Measurements from ENCODE around the gene GARIN5B.

GARIN5B gene

GRCh38 chr19:55398200-55398925, 35.3 kb upstream of the GARIN5B start:
- no peak overlapping the region for H3K27ac ChIP-seq (ENCODE audit: low read depth, low read length)
- no peak overlapping the region for H3K4ac ChIP-seq (ENCODE audit: low read depth, low read length)
- H2BK120ac ChIP-seq (ENCODE audit: insufficient read depth, low read length, poor library complexity): no peak overlapping the region
- no peak overlapping the region for H3K23ac ChIP-seq (ENCODE audit: low read length)
- H3K4me1 ChIP-seq (ENCODE audit: control insufficient read depth in 1 of 2, insufficient read depth in 2 of 2, low read length in 2 of 2): no peaks in the 10 kb centered on the region
- no peak overlapping the region for H3K9ac ChIP-seq (ENCODE audit: low read length)
- H4K12ac ChIP-seq (ENCODE audit: low read depth, low read length): no peak overlapping the region
- H3K18ac ChIP-seq (ENCODE audit: low read length): no peak overlapping the region
- H3K4me3 ChIP-seq (ENCODE audit: low read depth, low read length): no peak overlapping the region
- no peak overlapping the region for H3K14ac ChIP-seq (ENCODE audit: low read length)
- no peak overlapping the region for H2BK5ac ChIP-seq (ENCODE audit: low read depth, low read length, poor library complexity)
- no peaks in the 10 kb centered on the region for H3K79me2 ChIP-seq (ENCODE audit: control insufficient read depth, insufficient read depth, low read length, poor library complexity)
- peaks cover 2% of the 10 kb centered on the region for H3K9me3 ChIP-seq (ENCODE audit: insufficient read depth, low read depth, low read length)
- no peak overlapping the region for H4K8ac ChIP-seq (ENCODE audit: low read depth, low read length)
- H3K36me3 ChIP-seq (ENCODE audit: control insufficient read depth in 1 of 2, insufficient read depth in 2 of 2, low read length in 2 of 2): peaks cover 28 to 29% of the 10 kb centered on the region in 2 experiments
- no peak overlapping the region for H2AK5ac ChIP-seq (ENCODE audit: low read length)
- no peak overlapping the region for H2AFZ ChIP-seq (ENCODE audit: insufficient read depth, low read length, poor library complexity)
- H3K27me3 ChIP-seq (ENCODE audit: insufficient read depth, low read length): no peaks in the 10 kb centered on the region
- WGBS (ENCODE audit: extremely low coverage, insufficient coverage, insufficient read length): no CpG with 5 or more reads among the region's 12 CpGs
- no peak overlapping the region for H2BK12ac ChIP-seq (ENCODE audit: low read length)
- DNase-seq: no peak
- H4K91ac ChIP-seq (ENCODE audit: low read depth, low read length): no peak overlapping the region
- no peak overlapping the region for H3K4me2 ChIP-seq (ENCODE audit: low read length)
- H3K79me1 ChIP-seq (ENCODE audit: low read length): no peaks in the 10 kb centered on the region

- H3K4me2 ChIP-seq (ENCODE audit: low read length): no peak overlapping the region
- H4K91ac ChIP-seq (ENCODE audit: low read depth, low read length): no peak overlapping the region
- H3K4ac ChIP-seq (ENCODE audit: low read depth, low read length): no peak overlapping the region
- H4K12ac ChIP-seq (ENCODE audit: low read depth, low read length): no peak overlapping the region
- no peaks in the 10 kb centered on the region for H3K27me3 ChIP-seq (ENCODE audit: insufficient read depth, low read length)
- H3K36me3 ChIP-seq (ENCODE audit: control insufficient read depth in 1 of 2, insufficient read depth in 2 of 2, low read length in 2 of 2): peaks cover 28 to 30% of the 10 kb centered on the region in 2 experiments
- H4K8ac ChIP-seq (ENCODE audit: low read depth, low read length): no peak overlapping the region
- no peak overlapping the region for H3K9ac ChIP-seq (ENCODE audit: low read length)
- peaks cover 8 to 15% of the 10 kb centered on the region in 2 experiments for H3K4me1 ChIP-seq (ENCODE audit: control insufficient read depth in 1 of 2, insufficient read depth in 2 of 2, low read length in 2 of 2)
- H3K4me3 ChIP-seq (ENCODE audit: low read depth, low read length): no peak overlapping the region
- H3K9me3 ChIP-seq (ENCODE audit: insufficient read depth, low read depth, low read length): no peaks in the 10 kb centered on the region
- H2AK5ac ChIP-seq (ENCODE audit: low read length): no peak overlapping the region
- H2AFZ ChIP-seq (ENCODE audit: insufficient read depth, low read length, poor library complexity): no peak overlapping the region
- WGBS (ENCODE audit: extremely low coverage, insufficient coverage, insufficient read length): no CpG with 5 or more reads among the region's 18 CpGs
- no peak overlapping the region for H2BK5ac ChIP-seq (ENCODE audit: low read depth, low read length, poor library complexity)
- no peaks in the 10 kb centered on the region for H3K79me1 ChIP-seq (ENCODE audit: low read length)
- no peak overlapping the region for H3K14ac ChIP-seq (ENCODE audit: low read length)
- DNase-seq: no peak
- peaks cover 3% of the 10 kb centered on the region for H3K79me2 ChIP-seq (ENCODE audit: control insufficient read depth, insufficient read depth, low read length, poor library complexity)
- H3K27ac ChIP-seq (ENCODE audit: low read depth, low read length): no peak overlapping the region
- no peak overlapping the region for H2BK12ac ChIP-seq (ENCODE audit: low read length)
- no peak overlapping the region for H3K23ac ChIP-seq (ENCODE audit: low read length)
- H2BK120ac ChIP-seq (ENCODE audit: insufficient read depth, low read length, poor library complexity): no peak overlapping the region
- no peak overlapping the region for H3K18ac ChIP-seq (ENCODE audit: low read length)
Measured at GRCh38 chr19:55392820-55393761, 30.0 kb upstream of the GARIN5B start.

DNA sequence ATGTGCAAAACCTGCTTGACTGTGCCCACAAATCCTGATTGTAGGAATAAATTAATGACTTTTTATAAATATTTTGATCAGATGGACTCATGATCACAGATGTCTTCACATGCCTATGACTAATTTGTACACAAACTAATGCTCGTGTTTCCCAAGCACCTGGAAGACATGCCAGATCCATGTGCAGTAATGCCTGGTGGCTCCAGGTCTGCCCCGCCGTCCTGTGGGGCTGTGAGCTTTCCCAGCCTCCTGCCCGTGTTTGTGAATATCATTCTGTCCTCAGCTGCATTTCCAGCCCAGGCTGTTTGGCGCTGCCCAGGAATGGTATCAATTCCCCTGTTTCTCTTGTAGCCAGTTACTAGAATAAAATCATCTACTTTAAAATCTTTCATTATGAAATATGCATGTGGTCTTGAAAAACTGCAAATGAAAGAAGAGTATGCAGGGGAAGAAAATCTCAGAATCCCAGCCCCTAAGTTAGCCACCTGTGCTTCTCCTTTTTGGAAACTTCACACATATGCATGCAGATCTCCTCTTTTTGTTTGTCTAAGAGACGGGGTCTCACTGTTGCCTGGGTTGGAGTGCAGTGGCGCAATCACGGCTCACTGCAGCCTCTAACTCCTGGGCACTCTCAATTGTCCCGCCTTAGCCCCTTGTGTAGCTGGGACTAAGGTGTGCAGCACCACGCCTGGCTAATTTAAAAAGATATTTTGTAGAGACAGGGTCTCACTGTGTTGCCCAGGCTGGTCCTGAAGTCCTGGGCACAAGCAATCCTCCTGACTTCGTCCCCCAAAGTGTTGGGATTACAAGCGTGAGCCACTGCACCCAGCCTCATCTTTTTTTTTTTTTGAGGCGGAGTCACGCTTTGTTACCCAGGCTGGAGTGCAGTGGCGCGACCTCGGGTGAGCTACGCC, 28.9 kb upstream of the GARIN5B start:
- Histone ChIP-seq H3K36me3 (ENCODE audit: control insufficient read depth in 1 of 2, insufficient read depth in 2 of 2, low read length in 2 of 2) (peaks cover 39 to 42% of the 10 kb centered on the region in 2 experiments), H4K12ac (ENCODE audit: low read depth, low read length) (no peak overlapping the region), H3K9me3 (ENCODE audit: insufficient read depth, low read depth, low read length) (no peaks in the 10 kb centered on the region), H3K4ac (ENCODE audit: low read depth, low read length) (no peak overlapping the region), H2AK5ac (ENCODE audit: low read length) (no peak overlapping the region), H3K27ac (ENCODE audit: low read depth, low read length) (no peak overlapping the region), H3K79me2 (ENCODE audit: control insufficient read depth, insufficient read depth, low read length, poor library complexity) (peaks cover 12% of the 10 kb centered on the region), H3K27me3 (ENCODE audit: insufficient read depth, low read length) (no peaks in the 10 kb centered on the region), H3K4me1 (ENCODE audit: control insufficient read depth in 1 of 2, insufficient read depth in 2 of 2, low read length in 2 of 2) (peaks cover 20 to 27% of the 10 kb centered on the region in 2 experiments), H2BK5ac (ENCODE audit: low read depth, low read length, poor library complexity) (no peak overlapping the region), H4K8ac (ENCODE audit: low read depth, low read length) (no peak overlapping the region), H3K4me3 (ENCODE audit: low read depth, low read length) (no peak overlapping the region), H3K79me1 (ENCODE audit: low read length) (no peaks in the 10 kb centered on the region), H2AFZ (ENCODE audit: insufficient read depth, low read length, poor library complexity) (no peak overlapping the region), H3K18ac (ENCODE audit: low read length) (no peak overlapping the region), H3K14ac (ENCODE audit: low read length) (no peak overlapping the region), H3K4me2 (ENCODE audit: low read length) (no peak overlapping the region), H3K23ac (ENCODE audit: low read length) (no peak overlapping the region), H4K91ac (ENCODE audit: low read depth, low read length) (no peak overlapping the region), H3K9ac (ENCODE audit: low read length) (no peak overlapping the region), H2BK120ac (ENCODE audit: insufficient read depth, low read length, poor library complexity) (no peak overlapping the region), H2BK12ac (ENCODE audit: low read length) (no peak overlapping the region)
- no CpG with 5 or more reads among the region's 18 CpGs for WGBS (ENCODE audit: extremely low coverage, insufficient coverage, insufficient read length)
- DNase-seq: peak; percentile 28 to 38

DNA sequence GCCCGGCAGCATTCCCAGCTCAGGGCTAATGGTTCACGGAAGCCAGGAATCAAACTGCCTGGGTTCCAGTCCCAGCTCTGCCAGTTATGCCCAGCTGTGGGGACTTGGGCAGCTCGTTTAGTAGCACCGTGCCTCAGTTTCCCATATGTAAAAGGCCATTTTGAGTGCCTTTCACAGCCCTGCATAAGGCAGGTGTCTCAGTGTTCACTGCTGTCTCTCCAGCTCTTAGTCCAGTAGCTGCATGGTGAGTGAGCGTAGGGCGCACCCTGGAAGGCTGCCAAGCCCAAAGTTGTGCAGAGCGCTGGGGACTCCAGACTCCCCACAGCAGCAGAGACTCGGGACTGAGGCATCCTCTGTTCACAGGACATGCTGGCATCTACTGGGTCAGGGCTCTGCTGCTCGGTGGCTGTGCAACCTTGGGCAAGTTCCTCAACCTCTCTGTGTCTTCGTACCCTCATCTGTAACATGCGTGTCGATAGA, 28.2 kb upstream of the GARIN5B start:
- Histone ChIP-seq H4K8ac (ENCODE audit: low read depth, low read length) (no peak overlapping the region), H3K4ac (ENCODE audit: low read depth, low read length) (no peak overlapping the region), H2BK12ac (ENCODE audit: low read length) (no peak overlapping the region), H3K18ac (ENCODE audit: low read length) (no peak overlapping the region), H3K4me2 (ENCODE audit: low read length) (no peak overlapping the region), H4K12ac (ENCODE audit: low read depth, low read length) (no peak overlapping the region), H4K91ac (ENCODE audit: low read depth, low read length) (no peak overlapping the region), H2AFZ (ENCODE audit: insufficient read depth, low read length, poor library complexity) (no peak overlapping the region), H3K23ac (ENCODE audit: low read length) (no peak overlapping the region), H3K9me3 (ENCODE audit: insufficient read depth, low read depth, low read length) (no peaks in the 10 kb centered on the region), H2BK120ac (ENCODE audit: insufficient read depth, low read length, poor library complexity) (no peak overlapping the region), H3K36me3 (ENCODE audit: control insufficient read depth in 1 of 2, insufficient read depth in 2 of 2, low read length in 2 of 2) (peaks cover 46 to 47% of the 10 kb centered on the region in 2 experiments), H3K4me3 (ENCODE audit: low read depth, low read length) (no peak overlapping the region), H2BK5ac (ENCODE audit: low read depth, low read length, poor library complexity) (no peak overlapping the region), H3K79me2 (ENCODE audit: control insufficient read depth, insufficient read depth, low read length, poor library complexity) (peaks cover 19% of the 10 kb centered on the region), H3K79me1 (ENCODE audit: low read length) (peaks cover 2% of the 10 kb centered on the region), H2AK5ac (ENCODE audit: low read length) (no peak overlapping the region), H3K14ac (ENCODE audit: low read length) (no peak overlapping the region), H3K9ac (ENCODE audit: low read length) (no peak overlapping the region), H3K27me3 (ENCODE audit: insufficient read depth, low read length) (no peaks in the 10 kb centered on the region), H3K4me1 (ENCODE audit: control insufficient read depth in 1 of 2, insufficient read depth in 2 of 2, low read length in 2 of 2) (peaks cover 23 to 30% of the 10 kb centered on the region in 2 experiments), H3K27ac (ENCODE audit: low read depth, low read length) (no peak overlapping the region)
- no peak for DNase-seq
- WGBS (ENCODE audit: extremely low coverage, insufficient coverage, insufficient read length): no CpG with 5 or more reads among the region's 12 CpGs
